K562 (cell line): ENCODE data around the gene FCHSD1. TPM values are rescaled to one million over a fixed set of nuclear protein-coding genes. Genes with fewer than 3 reads are reported as not detected.

ENCODE experiments used
- ATAC-seq: fragments of 200-7000 bp; cut with Tn5 transposase; 3 replicates; pipeline ENCODE4 v1.9.1; 2020; ENCODE audit warnings: moderate library complexity
- BruUV-seq: library from RNA; stranded (reverse); fragments of 400-500 nt; replicated peaks from 2 replicates; lab custom pipeline; 2021; lab: Mats Ljungman, UMichigan
- CTCF ChIA-PET: fragments of 300-600 bp; formaldehyde crosslinking; extraction: SDS; loops from one replicate; lab custom pipeline; 2021; ENCODE audit warnings: low intra/inter-chr PET ratio; lab: Yijun Ruan, JAX
- POLR2A ChIA-PET: fragments of 300-600, 350-650 bp; sonication (Branson Sonifier 250); formaldehyde crosslinking; extraction: SDS; loops from one replicate; lab custom pipeline; 2021; ENCODE audit warnings: antibody characterized with exemption, inconsistent platforms; lab: Yijun Ruan, JAX
- DNase-seq, 4 experiments: peaks; one replicate each; pipeline versions ENCODE4 v3.0.0 to v3.0.0-alpha.2; 2011 to 2018; ENCODE audit warnings: low spot score in 3 of 4, mixed read lengths in 3 of 4; ENCODE audit errors: extremely low read depth in 1 of 4
- FAIRE-seq: peaks from 2 replicates; lab custom pipeline; 2011; peaks lifted over from hg19 to GRCh38; lab: Jason Lieb, UNC
- H2AFZ ChIP-seq: 2 replicates; pipeline ENCODE4 v1.6.0; 2011; ENCODE audit warnings: low read depth, low read length, control low read depth, inconsistent platforms
- H3K27ac ChIP-seq: fragments of 200-600 bp; 3 replicates; pipeline ENCODE4 v1.8.0; 2011; ENCODE audit warnings: low read depth, mild to moderate bottlenecking, control low read depth, inconsistent platforms, low read length, moderate library complexity, mixed read lengths; ENCODE audit errors: extremely low read depth
- H3K27me3 ChIP-seq, 2 experiments: fragments of 300-600 bp in 1 of 2; 2 replicates in 1 of 2; 3 replicates in 1 of 2; pipeline versions ENCODE4 v1.6.0 to v1.8.0; 2011; ENCODE audit warnings: inconsistent platforms in 2 of 2, low read length in 2 of 2, mild to moderate bottlenecking in 1 of 2, mixed read lengths in 1 of 2, moderate library complexity in 1 of 2; ENCODE audit not compliant: control insufficient read depth in 2 of 2, insufficient read depth in 2 of 2
- H3K36me3 ChIP-seq: fragments of 300-600 bp; 3 replicates; pipeline ENCODE4 v1.8.0; 2011; ENCODE audit warnings: mild to moderate bottlenecking, low read length, inconsistent platforms; ENCODE audit not compliant: control insufficient read depth, insufficient read depth
- H3K4me1 ChIP-seq, 2 experiments: fragments of 200-600 bp in 1 of 2; replicated peaks in 1 of 2; 2 replicates in 1 of 2; 3 replicates in 1 of 2; pipeline versions ENCODE4 v1.5.1 to v1.8.0; 2011; ENCODE audit warnings: inconsistent platforms in 2 of 2, low read length in 2 of 2, mild to moderate bottlenecking in 1 of 2, mixed read lengths in 1 of 2, moderate library complexity in 1 of 2; ENCODE audit not compliant: control insufficient read depth in 2 of 2, insufficient read depth in 2 of 2
- H3K4me2 ChIP-seq: 2 replicates; pipeline ENCODE4 v1.6.1; 2011; ENCODE audit warnings: low read length, control low read depth, inconsistent platforms, mixed read lengths; ENCODE audit not compliant: insufficient read depth
- H3K4me3 ChIP-seq: fragments of 200-600 bp; sonication (generic), shearing (Covaris generic); 2 replicates; pipeline ENCODE4 v1.5.1; 2016; ENCODE audit warnings: control low read depth, inconsistent platforms
- H3K79me2 ChIP-seq: fragments of 200-600 bp; 3 replicates; pipeline ENCODE4 v1.8.0; 2011; ENCODE audit warnings: low read length, inconsistent platforms; ENCODE audit not compliant: control insufficient read depth, insufficient read depth
- H3K9ac ChIP-seq, 2 experiments: 2 replicates each; pipeline versions ENCODE4 v1.6.0 to v1.6.1; 2011; ENCODE audit warnings: low read depth in 2 of 2, low read length in 2 of 2, control low read depth in 1 of 2, inconsistent platforms in 1 of 2, mild to moderate bottlenecking in 1 of 2, mixed read lengths in 1 of 2; ENCODE audit not compliant: insufficient read depth in 1 of 2
- H3K9me1 ChIP-seq: one replicate; pipeline ENCODE4 v1.6.0; 2011; ENCODE audit warnings: inconsistent platforms, mild to moderate bottlenecking, low read length, moderate library complexity; ENCODE audit not compliant: control insufficient read depth, insufficient read depth
- H3K9me3 ChIP-seq: replicated peaks from 2 replicates; pipeline ENCODE4 v1.5.1; 2011; ENCODE audit warnings: low read depth, low read length, inconsistent platforms; ENCODE audit not compliant: control insufficient read depth, insufficient read depth
- H4K20me1 ChIP-seq: replicated peaks from 2 replicates; pipeline ENCODE4 v1.6.1; 2011; ENCODE audit warnings: low read length, inconsistent platforms, mixed read lengths; ENCODE audit not compliant: control insufficient read depth, insufficient read depth
- CEBPB ChIP-seq: fragments of 450-650 bp; IDR thresholded peaks from 2 replicates; pipeline ENCODE4 v1.6.1; 2016; ENCODE audit warnings: missing genetic modification characterization, missing compliant biosample characterization
- GABPB1 ChIP-seq: sonication (generic); formaldehyde crosslinking; IDR thresholded peaks from 2 replicates; pipeline ENCODE4 v1.8.0; 2022; ENCODE audit warnings: mild to moderate bottlenecking, missing genetic modification reagents
- MYNN ChIP-seq, 2 experiments: sonication (generic); formaldehyde crosslinking in 1 of 2; IDR thresholded peaks; 2 replicates each; pipeline versions ENCODE4 v1.5.0 to v1.6.1; 2016 to 2020; ENCODE audit warnings: antibody characterized with exemption in 1 of 2, missing genetic modification reagents in 1 of 2
- NCOA1 ChIP-seq: fragments of 450-650 bp; IDR thresholded peaks from 2 replicates; pipeline ENCODE4 v1.6.1; 2016; ENCODE audit warnings: low read depth
- RBFOX2 ChIP-seq: fragments of 200-400 bp; formaldehyde crosslinking; IDR thresholded peaks from 2 replicates; pipeline ENCODE4 v1.6.1; 2017; ENCODE audit warnings: low read depth, mild to moderate bottlenecking, low read length, moderate library complexity
- SREBF2 ChIP-seq: sonication (generic); formaldehyde crosslinking; IDR thresholded peaks from 2 replicates; pipeline ENCODE4 v1.4.0; 2020; ENCODE audit warnings: mild to moderate bottlenecking, missing genetic modification reagents
- ZEB2 ChIP-seq: fragments of 450-650 bp; IDR thresholded peaks from 2 replicates; pipeline ENCODE4 v1.6.1; 2016
- ZNF212 ChIP-seq: fragments of 450-650 bp; formaldehyde crosslinking; IDR thresholded peaks from 2 replicates; pipeline ENCODE4 v1.4.0; 2020; ENCODE audit warnings: mild to moderate bottlenecking
- ZNF717 ChIP-seq: fragments of 250-450 bp; sonication (Bioruptor Pico); IDR thresholded peaks from 2 replicates; pipeline ENCODE4 v1.5.0; 2021
- WGBS: fragments of 100-300 bp; shearing (Covaris generic); methylation state at CpG from one replicate; pipeline ENCODE4 v1.1.6; 2016; ENCODE audit warnings: low coverage, mixed read lengths; ENCODE audit not compliant: insufficient coverage; ENCODE audit errors: missing lambda C conversion rate; 5-methylcytosine and 5-hydroxymethylcytosine counted together
- in situ Hi-C: fragments of 300-500 bp; cut with MboI; formaldehyde crosslinking; loops from 4 replicates; pipeline ENCODE4 v1.15.0; 2018; ENCODE audit warnings: inconsistent platforms, mixed read lengths
- intact Hi-C: fragments of 100-400 bp; cut with micrococcal nuclease; formaldehyde crosslinking; loops from 2 replicates; pipeline ENCODE4 v1.14.2; 2022
- polyA plus RNA-seq, 8 experiments: library from polyadenylated mRNA; depleted of rRNA in 4 of 8; stranded (reverse) in 5 of 8; unstranded in 3 of 8; fragments of >200 nt; fragmentation: Nextera tagmentation in 2 of 8; fragmentation: Illumina TruSeq in 1 of 8; extraction: Ambion mirVana in 2 of 8; extraction: Trizol in 1 of 8; gene quantifications; 2 replicates each; pipeline versions ENCODE4 v1.2.1 to v1.2.3, GENCODE V29; 2011 to 2014; ENCODE audit warnings: inconsistent platforms in 1 of 8, missing spikeins in 1 of 8
- total RNA-seq, 7 experiments: library from RNA; depleted of rRNA in 6 of 7; stranded (reverse); fragments of >200 nt in 6 of 7; fragmentation: Illumina TruSeq in 2 of 7; extraction: Trizol in 2 of 7; gene quantifications; 2 replicates each; pipeline versions ENCODE4 v1.2.1 to v1.2.3, GENCODE V29; 2011 to 2021; ENCODE audit warnings: low replicate concordance in 1 of 7

FCHSD1 gene
- total and polyA plus RNA-seq, 9 of the 15 experiments (the other 6 are each of a cell fraction or from before 2014, with no cell fraction given) = 0.35 to 37.5 (median 13.6) TPM

DNA sequence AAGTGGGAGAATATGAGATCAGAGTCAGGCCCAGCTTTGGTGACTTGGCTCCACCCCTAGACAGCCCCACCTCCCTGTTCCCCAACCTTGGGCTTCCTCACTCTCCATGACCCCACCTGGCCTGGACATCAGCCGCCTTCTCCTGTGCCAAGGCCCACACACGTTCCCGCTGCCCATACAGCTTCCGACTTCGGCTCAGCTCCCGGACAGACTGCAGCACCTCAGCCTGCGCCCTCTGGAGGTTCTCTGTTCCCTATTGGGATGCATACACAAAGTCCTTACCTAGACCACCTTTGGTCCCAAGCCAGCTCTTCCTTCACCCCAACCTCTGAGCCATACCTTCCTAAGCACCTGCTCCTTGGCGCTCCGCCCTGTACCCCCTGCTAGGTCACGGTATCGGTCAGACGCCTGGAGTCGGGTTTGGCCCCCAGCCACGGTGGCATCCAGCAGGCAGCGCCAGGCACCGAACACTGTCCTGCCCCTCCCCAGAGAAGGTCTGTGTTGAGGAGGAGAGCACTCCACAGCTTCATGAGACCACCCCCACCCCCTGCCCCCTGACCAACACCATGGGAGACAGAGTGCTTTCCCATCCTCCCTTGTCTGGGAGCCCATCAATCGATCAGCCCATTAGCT is 2.0 kb downstream of the FCHSD1 start:
- no peak for ATAC-seq
- no peaks in the 10 kb centered on the region for H3K9me3 ChIP-seq
- H3K9ac ChIP-seq = peak overlapping the region in 1 of 2 experiments; percentile 62; a peak in 2 of 4 replicates
- TF ChIP-seq ZNF717 (CRISPR knock-in tag) (no peak), RBFOX2 (peak; percentile 43)
- TF ChIP-seq, all 486 proteins: peak for 1
- H3K4me3 ChIP-seq = no peak overlapping the region
- in situ Hi-C loops = no loop called here
- BruUV-seq = no TSS peak
- peaks cover 9 to 30% of the 10 kb centered on the region in 2 experiments for H3K4me1 ChIP-seq
- CTCF ChIA-PET = no interaction called here
- WGBS = 89% methylated on average over 14 of the region's 17 CpGs
- peaks cover 25% of the 10 kb centered on the region; the same call in 2 of the 3 replicates for H3K36me3 ChIP-seq
- no peak overlapping the region for H3K4me2 ChIP-seq
- no peak for FAIRE-seq
- peaks cover 3% of the 10 kb centered on the region; the same call in 1 of the 3 replicates for H3K79me2 ChIP-seq
- H3K27me3 ChIP-seq = no peaks in the 10 kb centered on the region
- H4K20me1 ChIP-seq = no peaks in the 10 kb centered on the region
- H2AFZ ChIP-seq = no peak overlapping the region
- peaks cover 4% of the 10 kb centered on the region for H3K9me1 ChIP-seq
- POLR2A ChIA-PET = interaction anchor here (0.5 kb wide), 1 partner anchor 9 kb away, joined by 4 read pairs; no protein-coding TSS in a partner anchor
- no peak for DNase-seq
- intact Hi-C loops = no loop called here
- no peak overlapping the region for H3K27ac ChIP-seq

DNA sequence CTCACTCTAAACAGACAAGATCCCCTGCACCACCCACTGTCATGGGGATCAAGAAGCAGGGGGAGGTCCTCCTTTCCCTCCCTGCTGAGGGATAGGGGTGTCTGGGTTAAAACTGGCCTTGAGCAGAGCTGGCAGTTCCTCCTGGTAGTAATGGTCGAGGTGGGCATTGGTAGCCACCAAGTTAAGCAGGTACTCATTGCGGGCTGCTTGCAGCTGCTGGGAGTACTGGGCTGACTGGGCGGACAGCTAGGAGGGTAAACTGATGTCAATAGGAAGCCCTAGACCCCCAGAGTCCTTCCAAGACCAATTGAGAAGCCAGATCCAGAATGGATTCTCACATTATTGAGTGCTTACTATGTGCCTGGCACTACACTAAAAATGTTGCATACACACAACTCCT is 3.4 kb downstream of the FCHSD1 start:
- H3K27me3 ChIP-seq = no peaks in the 10 kb centered on the region
- DNase-seq = no peak
- no TSS peak for BruUV-seq
- WGBS = 50% methylated on average over 3 of the region's 3 CpGs
- H2AFZ ChIP-seq = no peak overlapping the region
- CTCF ChIA-PET = no interaction called here
- H3K9me3 ChIP-seq = no peaks in the 10 kb centered on the region
- no peak for FAIRE-seq
- H3K4me1 ChIP-seq = peaks cover 9 to 30% of the 10 kb centered on the region in 2 experiments
- no peak overlapping the region for H3K4me2 ChIP-seq
- H3K36me3 ChIP-seq = peaks cover 30% of the 10 kb centered on the region; the same call in 2 of the 3 replicates
- in situ Hi-C loops (no loop called here), intact Hi-C loops (no loop called here)
- H4K20me1 ChIP-seq = no peaks in the 10 kb centered on the region
- POLR2A ChIA-PET = interaction anchor here (1.7 kb wide), 1 partner anchor 11 kb away, joined by 12 read pairs; the partner anchor contains the start of genes HDAC3 and RELL2
- no peak for ATAC-seq
- no peak overlapping the region for H3K27ac ChIP-seq
- H3K79me2 ChIP-seq = peaks cover 3% of the 10 kb centered on the region; the same call in 1 of the 3 replicates
- H3K9me1 ChIP-seq = peaks cover 4% of the 10 kb centered on the region
- H3K9ac ChIP-seq = peak overlapping the region in 1 of 2 experiments; percentile 26; a peak in 1 of 4 replicates
- TF ChIP-seq ZNF212 (no peak), GABPB1 (no peak), NCOA1 (no peak), CEBPB (tag) (no peak), ZEB2 (no peak), SREBF2 (CRISPR knock-in tag) (no peak), MYNN (IDR thresholded peaks at IDR 0.05) (no peak), MYNN (CRISPR knock-in tag; IDR thresholded peaks at IDR 0.05) (no peak)
- no peak overlapping the region for H3K4me3 ChIP-seq
